Activated CD4-positive, CD25-positive, alpha-beta regulatory T cell treated with anti-CD3 and anti-CD28 coated beads, Interleukin-2, amount 50 U/mL, for 24 hours (primary cell): Measurements from ENCODE around the gene TUBA3E.
"Not testable (repeated sequence)": the region's sequence is repeated elsewhere in the genome, so short reads cannot be mapped to it uniquely, and the experiment has no call there.

Experiments used
- ATAC-seq, 2 donors: fragments of 150-1000 bp; cut with Tn5 transposase; one replicate each; pipeline ENCODE4 v1.10.0; 2021; ENCODE audit warnings: mild to moderate bottlenecking in 1 of 2, moderate library complexity in 1 of 2

Gene TUBA3E

GRCh38 chr2:130190237-130190636, 8.0 kb downstream of the TUBA3E start:
- no peak for ATAC-seq

- ATAC-seq: not testable (repeated sequence)
Measured at GRCh38 chr2:130188958-130189357, 9.3 kb downstream of the TUBA3E start.

GRCh38 chr2:130187859-130188792, 10.1 kb downstream of the TUBA3E start:
- not testable (repeated sequence) for ATAC-seq

GRCh38 chr2:130187268-130187667, 11.0 kb downstream of the TUBA3E start:
- ATAC-seq: no peak

GRCh38 chr2:130186391-130186790, 11.8 kb downstream of the TUBA3E start:
- no peak for ATAC-seq

GRCh38 chr2:130185896-130186295, 12.3 kb downstream of the TUBA3E start:
- no peak for ATAC-seq

GRCh38 chr2:130185436-130185835, 12.8 kb downstream of the TUBA3E start:
- ATAC-seq: no peak

GRCh38 chr2:130183512-130184373, 14.5 kb downstream of the TUBA3E start:
- ATAC-seq: no peak

- not testable (repeated sequence) for ATAC-seq
Measured at GRCh38 chr2:130182826-130183511, 15.3 kb downstream of the TUBA3E start.

- ATAC-seq: peak; percentile 88 to 91
Measured at GRCh38 chr2:130181880-130182682, 16.2 kb downstream of the TUBA3E start, which contains the start of gene MZT2B. MZT2B (plus strand) TSS chr2:130182262; CDS start chr2:130182283, 21 bp downstream.

GRCh38 chr2:130181325-130181879, 16.8 kb downstream of the TUBA3E start, which contains the start of gene SMPD4:
SMPD4 (minus strand) TSS chr2:130181602; CDS start chr2:130176592, 5,010 bp downstream.
- peak; percentile 55 to 67 for ATAC-seq

GRCh38 chr2:130180404-130181324, 17.6 kb downstream of the TUBA3E start:
- ATAC-seq: not testable (repeated sequence)

GRCh38 chr2:130174866-130175265, 23.4 kb downstream of the TUBA3E start:
- ATAC-seq: peak in 1 of 2 donors; percentile 58

- ATAC-seq: peak in 1 of 2 donors; percentile 50
Measured at GRCh38 chr2:130169896-130170295, 28.3 kb downstream of the TUBA3E start.

GRCh38 chr2:130169163-130169562, 29.1 kb downstream of the TUBA3E start:
- ATAC-seq: peak in 1 of 2 donors; percentile 77

GRCh38 chr2:130166611-130167010, 31.6 kb downstream of the TUBA3E start:
- not testable (repeated sequence) for ATAC-seq

- ATAC-seq: no peak
Measured at GRCh38 chr2:130165293-130166016, 32.8 kb downstream of the TUBA3E start.

GRCh38 chr2:130162968-130163367, 35.3 kb downstream of the TUBA3E start:
- no peak for ATAC-seq

- ATAC-seq: not testable (repeated sequence)
Measured at GRCh38 chr2:130162486-130162885, 35.8 kb downstream of the TUBA3E start.
